Rectal smooth muscle tissue (tissue), 1 donor: ENCODE results near the gene ATP1B1.

Source experiments
- H3K27ac ChIP-seq: one replicate; pipeline ENCODE4 v1.7.0; 2013; ENCODE audit warnings: low read depth, low read length, inconsistent platforms
- H3K27me3 ChIP-seq: one replicate; pipeline ENCODE4 v1.7.0; 2013; ENCODE audit warnings: low read length; ENCODE audit not compliant: control insufficient read depth, insufficient read depth
- H3K36me3 ChIP-seq: one replicate; pipeline ENCODE4 v1.7.0; 2013; ENCODE audit warnings: low read length; ENCODE audit not compliant: control insufficient read depth, insufficient read depth
- H3K4me1 ChIP-seq: one replicate; pipeline ENCODE4 v1.7.0; 2013; ENCODE audit warnings: low read length; ENCODE audit not compliant: control insufficient read depth, insufficient read depth
- H3K4me3 ChIP-seq: one replicate; pipeline ENCODE4 v1.7.0; 2013; ENCODE audit warnings: low read length
- H3K9ac ChIP-seq: one replicate; pipeline ENCODE4 v1.7.0; 2013; ENCODE audit warnings: low read length

The ATP1B1 gene

DNA sequence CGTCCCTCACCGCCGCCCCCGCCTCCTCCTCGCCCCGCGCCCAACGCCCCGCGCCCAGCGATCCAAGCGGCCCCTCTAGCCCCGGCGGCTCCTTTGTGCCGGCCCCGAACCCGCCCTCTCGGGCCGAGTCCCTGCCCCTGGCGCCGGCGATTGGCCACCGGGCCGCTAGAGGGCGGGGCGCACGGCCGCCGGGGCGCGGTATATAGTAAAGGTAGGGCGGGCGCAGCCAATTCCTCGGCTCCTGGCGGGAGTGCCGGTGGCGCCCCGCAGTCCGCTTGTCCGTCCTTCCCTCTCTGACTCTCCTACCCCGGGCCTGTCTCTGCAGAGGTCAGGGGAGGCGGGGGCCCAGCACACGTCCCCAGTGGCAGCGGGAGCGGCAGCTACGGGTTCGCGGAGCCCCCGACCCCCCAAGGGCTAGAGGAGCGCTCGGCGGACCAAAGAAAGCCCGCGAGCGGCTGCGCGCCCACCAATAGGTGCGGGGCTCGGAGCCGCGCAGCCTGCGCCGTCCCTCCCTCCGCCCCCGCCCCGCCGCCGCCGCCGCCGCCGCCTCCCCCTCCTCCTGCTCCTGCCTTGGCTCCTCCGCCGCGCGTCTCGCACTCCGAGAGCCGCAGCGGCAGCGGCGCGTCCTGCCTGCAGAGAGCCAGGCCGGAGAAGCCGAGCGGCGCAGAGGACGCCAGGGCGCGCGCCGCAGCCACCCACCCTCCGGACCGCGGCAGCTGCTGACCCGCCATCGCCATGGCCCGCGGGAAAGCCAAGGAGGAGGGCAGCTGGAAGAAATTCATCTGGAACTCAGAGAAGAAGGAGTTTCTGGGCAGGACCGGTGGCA, at the start of gene ATP1B1:
Gene ATP1B1, plus strand, starts transcription at position 596 of the 826 bp plus-strand sequence. Its CDS starts 140 bp downstream, at position 736.
- peaks cover 24% of the 10 kb centered on the region for H3K4me1 ChIP-seq
- H3K27me3 ChIP-seq = no peaks in the 10 kb centered on the region
- peak within 1 kb of the TSS; percentile 94 for H3K27ac ChIP-seq

DNA sequence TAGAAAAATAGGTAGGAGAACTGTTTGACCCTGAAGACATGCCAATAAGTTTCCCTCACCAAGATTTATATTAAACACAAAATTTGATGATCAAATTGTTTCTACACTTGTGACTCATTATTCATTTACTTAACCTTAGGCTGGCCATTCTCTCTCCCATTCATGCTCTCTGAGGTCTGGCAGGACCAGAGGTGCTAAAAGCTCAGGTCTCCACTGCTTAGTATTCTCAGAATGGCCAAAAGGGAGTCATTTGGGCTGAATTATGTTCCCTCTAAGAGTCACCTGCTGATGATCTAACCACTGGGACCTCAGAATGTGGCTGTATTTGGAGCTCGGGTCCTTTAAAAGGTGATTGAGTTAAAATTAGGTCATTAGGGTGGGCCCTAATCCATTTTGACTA, 47.1 kb upstream of the ATP1B1 start:
- H3K4me3 ChIP-seq = no peak overlapping the region
- no peak overlapping the region for H3K9ac ChIP-seq
- no peak overlapping the region for H3K27ac ChIP-seq
- no peaks in the 10 kb centered on the region for H3K4me1 ChIP-seq
- H3K27me3 ChIP-seq = no peaks in the 10 kb centered on the region
- H3K36me3 ChIP-seq = no peaks in the 10 kb centered on the region

More for the DNA sequence above, at the start of gene ATP1B1:
- peak within 1 kb of the TSS; percentile 96 for H3K4me3 ChIP-seq
- peak within 1 kb of the TSS; percentile 93 for H3K9ac ChIP-seq
- H3K36me3 ChIP-seq = peaks cover 1% of the 10 kb centered on the region

DNA sequence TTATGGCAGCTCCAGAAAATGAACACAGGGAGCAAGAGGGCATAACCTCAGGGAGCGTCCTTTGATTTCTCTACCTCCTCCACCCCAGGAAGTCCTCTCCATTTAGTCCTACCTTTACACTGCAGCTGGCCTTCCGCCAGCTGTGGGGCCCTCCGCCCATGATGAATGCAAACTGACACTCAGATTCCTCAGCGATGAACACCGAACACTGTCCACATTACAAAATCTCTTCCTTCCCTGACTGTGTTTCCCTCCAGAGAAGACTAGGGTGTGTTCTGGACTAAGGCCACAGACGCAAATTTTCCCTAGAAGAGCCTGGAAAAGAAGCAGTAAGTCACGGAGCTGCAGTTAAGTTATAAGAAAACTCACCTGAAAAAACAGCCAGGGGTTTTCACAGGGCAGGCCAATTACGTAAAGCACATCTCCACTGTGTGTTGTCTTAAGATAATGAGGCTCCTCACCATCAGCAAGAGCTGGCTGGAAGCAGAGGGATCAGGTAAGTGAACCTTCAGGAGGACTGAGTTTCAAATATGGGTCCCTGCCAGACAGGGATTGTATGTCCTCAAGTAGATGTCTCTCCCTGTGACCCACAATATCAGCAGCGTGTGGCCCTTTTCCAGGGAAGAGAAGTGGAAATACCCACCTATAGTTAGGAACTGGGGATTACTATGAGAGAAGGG, 46.3 kb upstream of the ATP1B1 start:
- H3K4me3 ChIP-seq = no peak overlapping the region

GRCh38 chr1:169060919-169061639, 45.4 kb upstream of the ATP1B1 start:
- Histone ChIP-seq H3K27ac (no peak overlapping the region), H3K27me3 (no peaks in the 10 kb centered on the region), H3K9ac (no peak overlapping the region), H3K4me3 (no peak overlapping the region), H3K36me3 (no peaks in the 10 kb centered on the region), H3K4me1 (no peaks in the 10 kb centered on the region)

More for the DNA sequence above, 46.3 kb upstream of the ATP1B1 start:
- Histone ChIP-seq H3K36me3 (no peaks in the 10 kb centered on the region), H3K4me1 (no peaks in the 10 kb centered on the region), H3K27me3 (no peaks in the 10 kb centered on the region), H3K27ac (no peak overlapping the region), H3K9ac (no peak overlapping the region)

DNA sequence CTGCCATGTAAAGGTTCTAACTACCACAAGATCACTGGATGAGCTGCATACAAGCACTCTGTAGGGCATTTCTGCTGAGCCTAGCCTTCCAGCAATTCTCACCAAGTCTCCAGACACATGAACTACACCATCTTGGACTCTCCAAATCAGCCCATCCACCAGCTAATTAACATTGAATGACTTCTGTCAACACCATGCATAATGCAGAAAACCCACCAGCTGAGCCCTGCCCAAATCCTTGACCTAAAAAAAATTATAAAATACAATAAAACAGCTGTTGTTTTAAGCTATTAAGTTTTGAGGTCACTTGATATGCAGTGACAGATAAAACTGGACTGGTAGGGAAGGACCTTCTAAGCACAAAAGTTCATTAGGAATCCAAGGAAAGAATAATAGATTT, 44.3 kb upstream of the ATP1B1 start:
- H3K36me3 ChIP-seq = no peaks in the 10 kb centered on the region
- no peak overlapping the region for H3K9ac ChIP-seq
- H3K4me3 ChIP-seq = no peak overlapping the region
- no peaks in the 10 kb centered on the region for H3K27me3 ChIP-seq
- H3K4me1 ChIP-seq = no peaks in the 10 kb centered on the region
- no peak overlapping the region for H3K27ac ChIP-seq

GRCh38 chr1:169064103-169064502, 42.4 kb upstream of the ATP1B1 start:
- no peaks in the 10 kb centered on the region for H3K27me3 ChIP-seq
- H3K36me3 ChIP-seq = no peaks in the 10 kb centered on the region
- no peak overlapping the region for H3K4me3 ChIP-seq
- H3K9ac ChIP-seq = no peak overlapping the region
- no peaks in the 10 kb centered on the region for H3K4me1 ChIP-seq
- no peak overlapping the region for H3K27ac ChIP-seq

DNA sequence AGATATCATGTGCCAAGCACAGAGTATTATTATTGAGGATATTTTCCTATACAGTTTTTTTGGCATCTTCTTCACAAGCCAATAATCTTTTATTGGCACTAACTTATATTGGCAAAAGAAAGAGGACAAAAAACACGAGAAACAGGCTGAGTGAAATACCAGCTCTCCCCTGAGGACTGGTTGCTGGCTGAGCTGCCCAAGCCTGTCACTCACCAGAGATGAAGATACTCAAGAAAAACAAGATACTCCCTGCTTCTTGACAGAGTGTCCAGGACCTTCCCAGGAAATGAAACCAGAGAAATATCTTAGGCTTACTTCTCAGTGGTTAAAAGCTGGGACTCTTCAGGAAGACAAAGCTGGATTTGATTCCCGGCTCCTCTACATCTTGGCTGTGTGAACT, 35.9 kb upstream of the ATP1B1 start:
- Histone ChIP-seq H3K4me3 (no peak overlapping the region), H3K4me1 (no peaks in the 10 kb centered on the region), H3K9ac (no peak overlapping the region), H3K27me3 (no peaks in the 10 kb centered on the region), H3K27ac (no peak overlapping the region), H3K36me3 (no peaks in the 10 kb centered on the region)

DNA sequence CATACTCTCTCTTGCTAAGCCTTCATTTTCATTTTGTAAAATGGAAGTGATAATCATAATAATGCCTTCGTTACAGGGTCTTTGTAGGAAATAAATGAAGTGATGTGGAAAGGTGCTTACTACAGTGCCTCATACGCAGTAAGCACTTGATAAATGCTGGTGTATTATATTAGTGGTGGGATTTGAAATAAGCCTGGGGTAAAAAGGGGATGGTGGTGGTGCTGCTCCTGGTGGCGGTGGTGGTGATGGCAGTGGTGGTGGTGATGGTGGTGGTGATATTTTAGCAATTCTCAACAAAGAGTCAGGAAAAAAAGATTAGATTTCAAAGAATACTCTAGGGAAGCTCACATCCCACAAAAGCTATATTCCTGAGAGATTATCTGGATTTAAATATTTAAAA, 35.5 kb upstream of the ATP1B1 start:
- H3K36me3 ChIP-seq = no peaks in the 10 kb centered on the region
- no peak overlapping the region for H3K27ac ChIP-seq
- H3K4me3 ChIP-seq = no peak overlapping the region
- no peak overlapping the region for H3K9ac ChIP-seq
- H3K4me1 ChIP-seq = no peaks in the 10 kb centered on the region
- no peaks in the 10 kb centered on the region for H3K27me3 ChIP-seq

GRCh38 chr1:169072945-169073725, 33.4 kb upstream of the ATP1B1 start:
- Histone ChIP-seq H3K27ac (no peak overlapping the region), H3K36me3 (no peaks in the 10 kb centered on the region), H3K4me3 (no peak overlapping the region), H3K4me1 (no peaks in the 10 kb centered on the region), H3K27me3 (no peaks in the 10 kb centered on the region), H3K9ac (no peak overlapping the region)

- Histone ChIP-seq H3K27me3 (no peaks in the 10 kb centered on the region), H3K9ac (no peak overlapping the region), H3K27ac (no peak overlapping the region), H3K4me3 (no peak overlapping the region), H3K36me3 (no peaks in the 10 kb centered on the region), H3K4me1 (no peaks in the 10 kb centered on the region)
Measured at GRCh38 chr1:169078163-169078883, 28.2 kb upstream of the ATP1B1 start.

DNA sequence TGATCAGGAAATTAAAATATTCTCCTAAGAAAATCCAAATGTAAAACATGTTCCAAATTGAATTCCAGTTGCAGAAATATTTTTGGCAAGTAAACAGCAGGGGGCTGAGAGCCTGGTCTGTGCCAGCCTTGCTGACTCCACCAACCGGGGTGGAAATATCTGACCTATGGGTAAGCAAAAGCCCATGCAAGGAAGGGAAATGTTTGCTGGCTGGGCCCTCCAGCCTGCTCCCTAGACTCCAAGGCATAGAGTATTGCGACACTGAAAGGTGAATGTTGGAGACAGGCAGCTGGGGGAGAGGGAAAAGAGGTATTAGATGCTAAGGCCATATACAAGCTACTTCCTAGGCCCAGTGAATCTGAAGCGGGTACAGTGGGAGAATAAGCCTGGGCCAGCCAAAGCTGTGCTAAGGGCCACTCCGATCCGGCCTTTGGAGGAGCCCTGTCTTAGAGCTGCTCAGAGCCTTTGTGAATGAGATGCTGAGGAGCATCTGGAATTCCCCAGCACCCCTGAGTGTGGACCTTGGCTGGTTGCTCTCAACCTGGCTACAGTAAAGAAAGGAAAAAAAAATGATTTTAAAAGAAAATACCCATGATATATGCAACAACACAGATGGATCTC, 24.9 kb upstream of the ATP1B1 start:
- Histone ChIP-seq H3K4me3 (no peak overlapping the region), H3K27ac (no peak overlapping the region), H3K36me3 (no peaks in the 10 kb centered on the region), H3K9ac (no peak overlapping the region), H3K27me3 (no peaks in the 10 kb centered on the region), H3K4me1 (peaks cover 1% of the 10 kb centered on the region)
